HEK293 (cell line): ENCODE data around the gene PDE11A.

Experiments used
- ZNF677 ChIP-seq: fragments of 450-650 bp; IDR thresholded peaks from 2 replicates; pipeline ENCODE4 v1.5.0; 2018; ENCODE audit warnings: missing biosample characterization, mild to moderate bottlenecking, missing genetic modification characterization, moderate library complexity
- TF ChIP-seq, protein P1 (sequence below): fragments of 450-650 bp; formaldehyde crosslinking; IDR thresholded peaks from 2 replicates; pipeline ENCODE4 v1.5.1; 2016; ENCODE audit warnings: missing biosample characterization, missing genetic modification characterization
- TF ChIP-seq, protein P2 (sequence below): fragments of 450-650 bp; formaldehyde crosslinking; IDR thresholded peaks from 2 replicates; pipeline ENCODE4 v1.5.1; 2016; ENCODE audit warnings: missing biosample characterization, missing genetic modification characterization
- TF ChIP-seq, protein P3 (sequence below): fragments of 450-650 bp; formaldehyde crosslinking; IDR thresholded peaks from 2 replicates; pipeline ENCODE4 v1.5.1; 2016; ENCODE audit warnings: missing biosample characterization, missing genetic modification characterization

DNA sequence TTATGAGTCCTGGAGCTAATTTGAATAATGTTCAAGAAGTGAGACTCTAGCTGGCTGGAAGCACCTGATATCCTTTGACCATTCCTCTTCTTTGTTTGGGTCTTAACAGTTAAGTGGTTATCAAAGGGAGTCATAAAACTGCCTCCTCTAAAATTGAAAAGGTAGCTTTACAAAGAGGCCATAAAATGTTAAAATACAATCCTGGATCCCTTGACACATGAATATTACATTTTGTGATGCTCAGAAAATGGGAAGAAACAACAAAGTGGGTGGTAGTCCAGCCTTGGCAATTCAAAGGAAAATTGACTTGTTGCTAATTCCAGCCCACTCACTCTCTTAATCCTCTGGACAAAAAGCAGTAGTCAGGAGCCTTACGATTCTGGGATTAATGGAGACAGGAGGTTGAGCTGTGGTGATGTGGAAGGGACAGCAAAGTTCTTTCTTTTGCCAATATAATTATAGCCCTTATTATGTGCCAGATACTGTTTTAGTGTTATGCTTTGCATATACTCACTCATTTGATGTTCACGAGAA is 339.2 kb downstream of the PDE11A start:
- TF ChIP-seq, protein P1, sequence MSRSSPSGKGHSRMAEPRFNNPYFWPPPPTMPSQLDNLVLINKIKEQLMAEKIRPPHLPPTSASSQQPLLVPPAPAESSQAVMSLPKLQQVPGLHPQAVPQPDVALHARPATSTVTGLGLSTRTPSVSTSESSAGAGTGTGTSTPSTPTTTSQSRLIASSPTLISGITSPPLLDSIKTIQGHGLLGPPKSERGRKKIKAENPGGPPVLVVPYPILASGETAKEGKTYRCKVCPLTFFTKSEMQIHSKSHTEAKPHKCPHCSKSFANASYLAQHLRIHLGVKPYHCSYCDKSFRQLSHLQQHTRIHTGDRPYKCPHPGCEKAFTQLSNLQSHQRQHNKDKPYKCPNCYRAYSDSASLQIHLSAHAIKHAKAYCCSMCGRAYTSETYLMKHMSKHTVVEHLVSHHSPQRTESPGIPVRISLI = no peak
- TF ChIP-seq, protein P2, sequence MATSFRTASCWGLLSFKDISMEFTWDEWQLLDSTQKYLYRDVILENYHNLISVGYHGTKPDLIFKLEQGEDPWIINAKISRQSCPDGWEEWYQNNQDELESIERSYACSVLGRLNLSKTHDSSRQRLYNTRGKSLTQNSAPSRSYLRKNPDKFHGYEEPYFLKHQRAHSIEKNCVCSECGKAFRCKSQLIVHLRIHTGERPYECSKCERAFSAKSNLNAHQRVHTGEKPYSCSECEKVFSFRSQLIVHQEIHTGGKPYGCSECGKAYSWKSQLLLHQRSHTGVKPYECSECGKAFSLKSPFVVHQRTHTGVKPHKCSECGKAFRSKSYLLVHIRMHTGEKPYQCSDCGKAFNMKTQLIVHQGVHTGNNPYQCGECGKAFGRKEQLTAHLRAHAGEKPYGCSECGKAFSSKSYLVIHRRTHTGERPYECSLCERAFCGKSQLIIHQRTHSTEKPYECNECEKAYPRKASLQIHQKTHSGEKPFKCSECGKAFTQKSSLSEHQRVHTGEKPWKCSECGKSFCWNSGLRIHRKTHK (tag by site-specific recombination) = no peak
- no peak for TF ChIP-seq ZNF677
- TF ChIP-seq, protein P3, sequence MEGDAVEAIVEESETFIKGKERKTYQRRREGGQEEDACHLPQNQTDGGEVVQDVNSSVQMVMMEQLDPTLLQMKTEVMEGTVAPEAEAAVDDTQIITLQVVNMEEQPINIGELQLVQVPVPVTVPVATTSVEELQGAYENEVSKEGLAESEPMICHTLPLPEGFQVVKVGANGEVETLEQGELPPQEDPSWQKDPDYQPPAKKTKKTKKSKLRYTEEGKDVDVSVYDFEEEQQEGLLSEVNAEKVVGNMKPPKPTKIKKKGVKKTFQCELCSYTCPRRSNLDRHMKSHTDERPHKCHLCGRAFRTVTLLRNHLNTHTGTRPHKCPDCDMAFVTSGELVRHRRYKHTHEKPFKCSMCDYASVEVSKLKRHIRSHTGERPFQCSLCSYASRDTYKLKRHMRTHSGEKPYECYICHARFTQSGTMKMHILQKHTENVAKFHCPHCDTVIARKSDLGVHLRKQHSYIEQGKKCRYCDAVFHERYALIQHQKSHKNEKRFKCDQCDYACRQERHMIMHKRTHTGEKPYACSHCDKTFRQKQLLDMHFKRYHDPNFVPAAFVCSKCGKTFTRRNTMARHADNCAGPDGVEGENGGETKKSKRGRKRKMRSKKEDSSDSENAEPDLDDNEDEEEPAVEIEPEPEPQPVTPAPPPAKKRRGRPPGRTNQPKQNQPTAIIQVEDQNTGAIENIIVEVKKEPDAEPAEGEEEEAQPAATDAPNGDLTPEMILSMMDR = no peak
